AG04450 (cell line): ENCODE measurements around the gene ZCCHC9. TPM values are rescaled to one million over a fixed set of nuclear protein-coding genes. Genes with fewer than 3 reads are reported as not detected.

Experiments used
- CTCF ChIA-PET: fragments of 300-600, 350-600 bp; formaldehyde crosslinking; extraction: SDS; loops from one replicate; lab custom pipeline; 2022; ENCODE audit warnings: antibody characterized with exemption, inconsistent platforms; lab: Charles Lee
- POLR2A ChIA-PET: fragments of 350-600 bp; formaldehyde crosslinking; extraction: SDS; loops from one replicate; lab custom pipeline; 2021; ENCODE audit warnings: antibody characterized with exemption, inconsistent platforms; lab: Yijun Ruan, JAX
- DNase-seq: peaks from one replicate; pipeline ENCODE4 v3.0.0-alpha.2; 2011; ENCODE audit warnings: low read depth, low spot score
- H3K27ac ChIP-seq: one replicate; pipeline ENCODE4 v1.5.1; 2012; ENCODE audit warnings: low read depth, low read length, control low read depth
- H3K27me3 ChIP-seq: one replicate; pipeline ENCODE4 v1.6.0; 2012; ENCODE audit warnings: low read length; ENCODE audit not compliant: control insufficient read depth, insufficient read depth
- H3K4me3 ChIP-seq: 2 replicates; pipeline ENCODE4 v1.5.1; 2011; ENCODE audit warnings: mild to moderate bottlenecking, low read depth, low read length, control low read depth
- H3K9me3 ChIP-seq: 2 replicates; pipeline ENCODE4 v1.5.1; 2012; ENCODE audit warnings: low read length; ENCODE audit not compliant: control insufficient read depth, insufficient read depth
- polyA plus RNA-seq: library from polyadenylated mRNA; depleted of rRNA; stranded (reverse); fragments of >200 nt; gene quantifications from 2 replicates; pipeline ENCODE4 v1.2.3, GENCODE V29; 2011
- TF ChIP-seq, protein P1 (sequence below): IDR thresholded peaks from 2 replicates; pipeline ENCODE4 v1.5.1; 2011; ENCODE audit warnings: low read depth, low read length, control low read depth, inconsistent platforms

ZCCHC9 gene
- polyA plus RNA-seq, 1 experiment = 35.4 TPM

DNA sequence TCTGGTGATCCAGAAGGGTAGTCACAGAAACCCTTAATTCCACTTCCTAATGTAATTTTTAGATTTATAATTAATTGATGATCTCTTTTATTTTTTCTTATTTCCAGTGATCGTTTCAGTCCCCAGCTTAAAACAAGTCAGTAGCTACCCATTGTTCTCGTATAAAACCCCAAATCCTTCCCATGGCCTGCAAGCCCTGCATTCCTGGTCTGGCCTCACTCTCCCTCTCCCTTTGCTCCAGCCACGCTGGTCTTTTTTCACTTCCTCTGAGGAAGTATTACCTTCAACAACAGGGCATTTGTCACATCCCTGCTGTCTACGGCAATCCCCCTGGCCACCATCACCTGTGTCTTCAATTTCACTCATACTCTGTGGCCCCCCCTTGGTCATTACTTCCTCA, 47.8 kb downstream of the ZCCHC9 start:
- H3K27me3 ChIP-seq = peaks cover 2% of the 10 kb centered on the region
- H3K27ac ChIP-seq = no peak overlapping the region
- H3K9me3 ChIP-seq = no peaks in the 10 kb centered on the region
- TF ChIP-seq, protein P1, sequence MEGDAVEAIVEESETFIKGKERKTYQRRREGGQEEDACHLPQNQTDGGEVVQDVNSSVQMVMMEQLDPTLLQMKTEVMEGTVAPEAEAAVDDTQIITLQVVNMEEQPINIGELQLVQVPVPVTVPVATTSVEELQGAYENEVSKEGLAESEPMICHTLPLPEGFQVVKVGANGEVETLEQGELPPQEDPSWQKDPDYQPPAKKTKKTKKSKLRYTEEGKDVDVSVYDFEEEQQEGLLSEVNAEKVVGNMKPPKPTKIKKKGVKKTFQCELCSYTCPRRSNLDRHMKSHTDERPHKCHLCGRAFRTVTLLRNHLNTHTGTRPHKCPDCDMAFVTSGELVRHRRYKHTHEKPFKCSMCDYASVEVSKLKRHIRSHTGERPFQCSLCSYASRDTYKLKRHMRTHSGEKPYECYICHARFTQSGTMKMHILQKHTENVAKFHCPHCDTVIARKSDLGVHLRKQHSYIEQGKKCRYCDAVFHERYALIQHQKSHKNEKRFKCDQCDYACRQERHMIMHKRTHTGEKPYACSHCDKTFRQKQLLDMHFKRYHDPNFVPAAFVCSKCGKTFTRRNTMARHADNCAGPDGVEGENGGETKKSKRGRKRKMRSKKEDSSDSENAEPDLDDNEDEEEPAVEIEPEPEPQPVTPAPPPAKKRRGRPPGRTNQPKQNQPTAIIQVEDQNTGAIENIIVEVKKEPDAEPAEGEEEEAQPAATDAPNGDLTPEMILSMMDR = no peak
- no peak for DNase-seq
- ChIA-PET POLR2A (no interaction called here), CTCF (no interaction called here)
- H3K4me3 ChIP-seq = no peak overlapping the region

DNA sequence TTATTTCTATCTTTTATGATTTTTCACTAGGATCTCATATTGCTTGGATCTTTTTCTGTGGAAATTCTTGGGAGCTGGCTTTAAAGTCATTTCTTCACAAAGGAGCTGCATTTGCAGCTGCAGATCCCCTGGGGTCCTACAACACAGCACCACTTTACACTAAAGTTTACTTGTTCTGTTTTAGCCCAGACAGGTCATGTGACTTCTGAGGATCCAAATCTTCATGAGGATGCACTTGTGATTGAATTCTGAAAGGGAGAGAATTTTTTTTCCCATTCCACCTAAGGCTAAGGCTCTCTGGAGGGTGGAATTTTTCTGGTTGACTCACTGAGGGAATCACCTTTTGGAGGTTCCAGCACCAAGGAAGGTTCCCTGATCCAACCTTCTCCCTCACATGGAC, 49.1 kb downstream of the ZCCHC9 start:
- POLR2A ChIA-PET = no interaction called here
- no peaks in the 10 kb centered on the region for H3K9me3 ChIP-seq
- no peak overlapping the region for H3K4me3 ChIP-seq
- no peak overlapping the region for H3K27ac ChIP-seq
- peaks cover 2% of the 10 kb centered on the region for H3K27me3 ChIP-seq
- DNase-seq = no peak
- CTCF ChIA-PET = no interaction called here
- TF ChIP-seq, protein P1 = no peak

DNA sequence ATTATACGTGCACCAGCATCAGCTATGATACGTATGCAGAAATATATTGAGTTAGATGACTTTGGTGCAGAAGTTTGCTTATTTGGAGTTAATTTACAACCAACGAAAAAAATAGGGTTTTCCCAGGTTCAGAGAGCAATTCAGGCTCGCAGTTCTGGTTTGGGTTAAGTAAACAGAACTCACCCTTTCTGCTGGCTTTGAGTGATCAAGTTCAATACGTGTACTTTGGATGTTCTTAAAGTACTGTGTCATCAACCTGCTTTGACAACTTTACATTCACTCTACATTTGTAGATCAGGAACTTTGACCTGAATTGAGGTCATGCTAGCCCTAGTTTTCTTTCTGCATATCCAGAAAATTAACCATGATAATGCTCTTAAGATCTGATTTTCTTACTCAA, 51.8 kb downstream of the ZCCHC9 start:
- Histone ChIP-seq H3K27ac (no peak overlapping the region), H3K4me3 (no peak overlapping the region), H3K27me3 (peaks cover 2% of the 10 kb centered on the region), H3K9me3 (no peaks in the 10 kb centered on the region)
- CTCF ChIA-PET = no interaction called here
- DNase-seq = no peak
- POLR2A ChIA-PET = no interaction called here
- TF ChIP-seq, protein P1 = no peak

DNA sequence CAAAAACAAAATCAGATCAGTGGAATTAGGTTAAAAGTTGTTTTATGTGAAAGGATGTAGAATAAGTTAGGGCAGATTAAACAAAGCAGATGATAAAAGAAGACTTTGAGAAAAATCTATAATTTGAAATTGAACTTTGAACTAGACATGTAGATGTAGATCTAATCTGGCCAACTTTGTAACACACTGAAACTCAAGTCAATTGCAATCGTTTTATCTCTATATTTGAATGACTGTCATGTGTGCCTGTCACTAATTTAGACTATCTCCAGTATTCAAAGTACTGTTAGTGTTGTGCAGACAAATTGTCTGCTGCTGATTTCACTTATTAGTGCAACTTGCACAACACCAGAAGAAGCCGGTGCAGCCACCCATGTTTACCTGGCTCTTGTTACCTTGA, 52.7 kb downstream of the ZCCHC9 start:
- Histone ChIP-seq H3K27ac (no peak overlapping the region), H3K9me3 (no peaks in the 10 kb centered on the region), H3K27me3 (peaks cover 2% of the 10 kb centered on the region), H3K4me3 (no peak overlapping the region)
- DNase-seq = no peak
- ChIA-PET POLR2A (no interaction called here), CTCF (no interaction called here)
- TF ChIP-seq, protein P1 = no peak

DNA sequence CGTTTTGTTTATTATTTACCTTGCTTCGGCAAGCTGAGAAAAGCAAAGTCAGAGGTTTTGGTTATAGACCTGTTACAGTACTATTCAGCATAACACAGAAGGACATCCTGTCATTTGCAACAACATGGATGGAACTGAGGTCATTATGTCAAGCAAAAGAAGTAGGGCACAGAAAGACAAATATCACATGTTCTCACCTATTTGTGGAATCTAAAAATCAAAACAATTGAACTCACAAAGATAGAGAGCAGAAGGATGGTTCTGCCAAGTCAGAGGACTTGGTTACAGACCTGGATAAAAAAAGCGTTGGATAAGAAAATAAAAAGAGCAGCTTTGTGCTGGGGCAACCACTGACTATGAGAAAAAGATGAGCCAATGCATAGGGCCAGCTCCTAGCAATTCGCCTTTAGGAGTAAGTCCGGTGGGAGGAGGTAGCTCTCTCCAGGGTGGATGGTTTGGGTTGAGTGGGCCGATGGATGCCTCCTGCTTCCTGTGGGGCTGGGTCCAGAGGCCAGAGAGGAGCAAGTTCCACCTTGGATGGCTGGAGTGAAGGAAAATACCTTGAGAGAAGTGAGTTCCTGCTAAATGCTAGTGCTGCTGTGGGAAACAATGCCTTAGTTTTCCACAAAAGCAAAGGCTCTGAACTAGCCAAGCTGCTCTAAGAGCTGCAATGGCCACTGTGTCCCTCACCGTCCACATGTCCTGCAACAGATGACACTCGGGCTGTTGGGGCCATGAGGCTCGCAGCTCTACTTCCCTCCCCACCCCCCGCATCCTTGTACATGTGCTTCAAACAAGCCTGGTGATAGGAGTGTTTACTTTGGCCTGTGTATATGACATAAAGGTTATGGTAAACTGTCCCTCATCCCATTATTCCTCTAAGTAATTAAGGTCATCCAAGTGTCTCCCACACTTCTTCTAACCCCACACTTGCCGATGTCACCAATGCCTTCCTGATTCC, 54.2 kb downstream of the ZCCHC9 start:
- POLR2A ChIA-PET = no interaction called here
- H3K9me3 ChIP-seq = no peaks in the 10 kb centered on the region
- CTCF ChIA-PET = no interaction called here
- DNase-seq = no peak
- H3K4me3 ChIP-seq = no peak overlapping the region
- TF ChIP-seq, protein P1 = no peak
- H3K27me3 ChIP-seq = no peaks in the 10 kb centered on the region
- no peak overlapping the region for H3K27ac ChIP-seq
